Endothelial cell of umbilical vein (primary cell): ENCODE data around the gene RAPGEF4. TPM values are rescaled to one million over a fixed set of nuclear protein-coding genes. Genes with fewer than 3 reads are reported as not detected.

Experiments used
- BruUV-seq: library from RNA; stranded (reverse); fragments of 400-500 nt; replicated peaks from 2 replicates; lab custom pipeline; 2021; lab: Mats Ljungman, UMichigan
- CTCF ChIA-PET: fragments of 300-600, 350-600 bp; sonication (Branson Sonifier 250); formaldehyde crosslinking; loops from one replicate; lab custom pipeline; 2021; ENCODE audit warnings: antibody characterized with exemption, inconsistent platforms; lab: Charles Lee
- POLR2A ChIA-PET: fragments of 300-600, 350-600 bp; sonication (Branson Sonifier 250); formaldehyde crosslinking; loops from one replicate; lab custom pipeline; 2021; ENCODE audit warnings: antibody characterized with exemption, inconsistent platforms; lab: Charles Lee
- DNase-seq: peaks from one replicate; pipeline ENCODE4 v3.0.0-alpha.2; 2011; ENCODE audit warnings: low read depth, low spot score
- FAIRE-seq: peaks from 2 replicates; lab custom pipeline; 2011; peaks lifted over from hg19 to GRCh38; lab: Jason Lieb, UNC
- H2AFZ ChIP-seq: 2 replicates; pipeline ENCODE4 v1.6.0; 2012; ENCODE audit warnings: low read depth, low read length, control low read depth, inconsistent platforms
- H3K27ac ChIP-seq: 2 replicates; pipeline ENCODE4 v1.5.1; 2011; ENCODE audit warnings: low read depth, mild to moderate bottlenecking, control low read depth, low read length, moderate library complexity; ENCODE audit not compliant: insufficient read depth
- H3K27me3 ChIP-seq, 2 experiments: 2 replicates each; pipeline versions ENCODE4 v1.6.0 to v1.6.1; 2011; ENCODE audit warnings: low read length in 2 of 2, mixed read lengths in 1 of 2; ENCODE audit not compliant: control insufficient read depth in 2 of 2, insufficient read depth in 2 of 2
- H3K36me3 ChIP-seq, 2 experiments: 2 replicates in 1 of 2; 3 replicates in 1 of 2; pipeline ENCODE4 v1.5.1; 2011; ENCODE audit warnings: low read length in 2 of 2, mild to moderate bottlenecking in 1 of 2, moderate library complexity in 1 of 2; ENCODE audit not compliant: control insufficient read depth in 2 of 2, insufficient read depth in 2 of 2; ENCODE audit errors: extremely low read depth in 1 of 2
- H3K4me1 ChIP-seq: 3 replicates; pipeline ENCODE4 v1.5.1; 2011; ENCODE audit warnings: mild to moderate bottlenecking, low read length; ENCODE audit not compliant: control insufficient read depth, insufficient read depth; ENCODE audit errors: extremely low read depth
- H3K4me2 ChIP-seq: 2 replicates; pipeline ENCODE4 v1.6.1; 2011; ENCODE audit warnings: low read length, control low read depth, mixed read lengths; ENCODE audit not compliant: insufficient read depth
- H3K4me3 ChIP-seq, 3 experiments: fragments of 200-600 bp in 1 of 3; sonication (generic), shearing (Covaris generic) in 1 of 3; replicated peaks in 1 of 3; 2 replicates each; pipeline ENCODE4 v1.5.1; 2011 to 2016; ENCODE audit warnings: control low read depth in 3 of 3, low read length in 3 of 3, mild to moderate bottlenecking in 2 of 3, inconsistent platforms in 1 of 3, low read depth in 1 of 3, moderate library complexity in 1 of 3; ENCODE audit not compliant: insufficient read depth in 1 of 3
- H3K79me2 ChIP-seq: 2 replicates; pipeline ENCODE4 v1.6.0; 2012; ENCODE audit warnings: low read length, inconsistent platforms; ENCODE audit not compliant: control insufficient read depth, insufficient read depth
- H3K9ac ChIP-seq: replicated peaks from 2 replicates; pipeline ENCODE3; 2011; ENCODE audit warnings: low read length, control low read depth; ENCODE audit not compliant: insufficient read depth; ENCODE audit errors: extremely low read depth
- H3K9me1 ChIP-seq: replicated peaks from 3 replicates; pipeline ENCODE4 v1.6.0; 2011; ENCODE audit warnings: mild to moderate bottlenecking, low read length; ENCODE audit not compliant: control insufficient read depth, insufficient read depth; ENCODE audit errors: extremely low read depth
- H3K9me3 ChIP-seq: replicated peaks from 2 replicates; pipeline ENCODE4 v1.5.1; 2012; ENCODE audit warnings: low read length, inconsistent platforms; ENCODE audit not compliant: control insufficient read depth, insufficient read depth
- H4K20me1 ChIP-seq: replicated peaks from 2 replicates; pipeline ENCODE3; 2011; ENCODE audit warnings: mild to moderate bottlenecking, low read length; ENCODE audit not compliant: control insufficient read depth, insufficient read depth; ENCODE audit errors: extremely low read depth
- EZH2 ChIP-seq: IDR thresholded peaks from 2 replicates; pipeline ENCODE4 v1.6.1; 2012; ENCODE audit warnings: borderline replicate concordance, low read depth, mild to moderate bottlenecking, moderate library complexity, low read length, inconsistent platforms; ENCODE audit not compliant: severe bottlenecking
- FOS ChIP-seq: IDR thresholded peaks from 2 replicates; pipeline ENCODE4 v1.6.1; 2011; ENCODE audit warnings: mild to moderate bottlenecking, low read length, moderate library complexity, borderline replicate concordance; ENCODE audit not compliant: insufficient read depth
- GATA2 ChIP-seq: IDR thresholded peaks from 2 replicates; pipeline ENCODE4 v1.7.0; 2011; ENCODE audit warnings: low read depth, mild to moderate bottlenecking, moderate library complexity, mixed read lengths, low read length; ENCODE audit not compliant: insufficient read length, insufficient read depth
- JUN ChIP-seq: IDR thresholded peaks from 2 replicates; pipeline ENCODE4 v1.6.1; 2011; ENCODE audit warnings: borderline replicate concordance, low read depth; ENCODE audit not compliant: insufficient read length, insufficient read depth
- MYC ChIP-seq: IDR thresholded peaks from one replicate; pipeline ENCODE4 v1.6.1; 2011; ENCODE audit warnings: mild to moderate bottlenecking, low read depth, low read length
- POLR2A ChIP-seq: IDR thresholded peaks from 2 replicates; pipeline ENCODE4 v1.6.1; 2012; ENCODE audit warnings: low read depth, mild to moderate bottlenecking, control low read depth, low read length
- POLR2AphosphoS5 ChIP-seq: IDR thresholded peaks from 2 replicates; pipeline ENCODE4 v1.6.1; 2012; ENCODE audit warnings: low read depth, mild to moderate bottlenecking, control low read depth, low read length, moderate library complexity; ENCODE audit not compliant: insufficient read depth
- dilution Hi-C: fragments of 300-500 bp; cut with MboI; formaldehyde crosslinking; loops from one replicate; pipeline ENCODE4 v1.15.0; 2019; ENCODE audit warnings: low sequenced_read_pairs; ENCODE audit not compliant: extremely low pct_ligation_motif_present
- intact Hi-C: fragments of 100-400 bp; cut with micrococcal nuclease; formaldehyde crosslinking; loops from one replicate; pipeline ENCODE4 v1.10.0; 2022
- polyA plus RNA-seq, 4 experiments: library from polyadenylated mRNA; depleted of rRNA in 3 of 4; stranded (reverse) in 3 of 4; unstranded in 1 of 4; fragments of >200 nt; gene quantifications; 2 replicates each; pipeline versions ENCODE4 v1.2.1 to v1.2.3, GENCODE V29; 2011 to 2012; ENCODE audit warnings: missing spikeins in 1 of 4
- total RNA-seq: library from RNA; stranded (reverse); gene quantifications from 2 replicates; pipeline ENCODE4 v1.2.3, GENCODE V29; 2021
- TF ChIP-seq, protein P1 (sequence below), 2 donors: IDR thresholded peaks; 1 replicate in 1 of 2; 2 replicates in 1 of 2; pipeline ENCODE4 v1.5.1; 2011; ENCODE audit warnings: low read length in 2 of 2, mild to moderate bottlenecking in 2 of 2, moderate library complexity in 2 of 2, control low read depth in 1 of 2, inconsistent platforms in 1 of 2, low read depth in 1 of 2; ENCODE audit not compliant: insufficient read depth in 1 of 2; ENCODE audit errors: extremely low read depth in 1 of 2
- TF ChIP-seq, protein P2 (sequence below): IDR thresholded peaks from 2 replicates; pipeline ENCODE4 v1.6.1; 2011; ENCODE audit not compliant: insufficient read depth, insufficient read length

RAPGEF4 gene
- total and polyA plus RNA-seq, 2 donors (not counting 3 experiments of a cell fraction or from before 2014, with no cell fraction given): 7.2 to 9.2 TPM

DNA sequence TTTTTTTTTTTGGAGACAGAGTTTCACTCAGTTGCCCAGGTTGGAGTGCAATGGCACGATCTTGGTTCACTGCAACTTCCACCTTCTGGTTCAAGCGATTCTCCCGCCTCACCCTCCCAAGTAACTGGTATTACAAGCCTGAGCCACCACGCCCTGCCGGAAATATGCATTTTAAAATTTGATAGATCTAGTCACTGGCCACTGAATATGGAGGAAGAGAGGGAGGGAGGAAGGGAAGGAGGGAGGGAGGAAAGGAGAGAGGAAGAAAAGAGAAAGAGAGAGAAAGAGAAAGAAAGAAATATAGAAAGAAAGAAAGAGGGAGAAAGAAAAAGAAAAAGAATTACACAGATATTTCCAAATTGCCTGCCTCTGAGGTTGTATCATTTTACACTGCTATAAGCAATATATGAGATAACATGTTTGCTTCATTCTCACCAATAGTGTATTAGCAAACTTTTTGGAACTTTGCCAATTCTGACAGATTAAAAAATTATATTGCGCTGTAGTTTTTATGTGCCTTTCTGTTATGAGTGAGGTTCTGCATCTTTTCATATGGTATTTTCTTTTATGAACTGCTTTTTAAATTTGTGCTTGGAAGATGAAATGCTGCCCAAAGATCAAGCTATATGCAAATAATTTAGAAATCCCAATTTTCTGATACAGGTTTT lies 178.8 kb downstream of the RAPGEF4 start:
- intact Hi-C loops: no loop called here
- H3K9ac ChIP-seq: no peak overlapping the region
- ChIA-PET CTCF (interaction anchor here (0.6 to 1.7 kb wide), 5 partner anchors 9 to 64 kb away, joined by 3 to 5 read pairs (median 4); no protein-coding TSS in a partner anchor), POLR2A (no interaction called here)
- DNase-seq (no peak), FAIRE-seq (no peak)
- no peaks in the 10 kb centered on the region for H3K79me2 ChIP-seq
- no peaks in the 10 kb centered on the region for H3K4me1 ChIP-seq
- H3K27ac ChIP-seq: no peak overlapping the region
- TF ChIP-seq MYC: no peak
- no peak for TF ChIP-seq EZH2
- TF ChIP-seq JUN: no peak
- TF ChIP-seq POLR2A: no peak
- TF ChIP-seq GATA2: no peak
- TF ChIP-seq, protein P1, sequence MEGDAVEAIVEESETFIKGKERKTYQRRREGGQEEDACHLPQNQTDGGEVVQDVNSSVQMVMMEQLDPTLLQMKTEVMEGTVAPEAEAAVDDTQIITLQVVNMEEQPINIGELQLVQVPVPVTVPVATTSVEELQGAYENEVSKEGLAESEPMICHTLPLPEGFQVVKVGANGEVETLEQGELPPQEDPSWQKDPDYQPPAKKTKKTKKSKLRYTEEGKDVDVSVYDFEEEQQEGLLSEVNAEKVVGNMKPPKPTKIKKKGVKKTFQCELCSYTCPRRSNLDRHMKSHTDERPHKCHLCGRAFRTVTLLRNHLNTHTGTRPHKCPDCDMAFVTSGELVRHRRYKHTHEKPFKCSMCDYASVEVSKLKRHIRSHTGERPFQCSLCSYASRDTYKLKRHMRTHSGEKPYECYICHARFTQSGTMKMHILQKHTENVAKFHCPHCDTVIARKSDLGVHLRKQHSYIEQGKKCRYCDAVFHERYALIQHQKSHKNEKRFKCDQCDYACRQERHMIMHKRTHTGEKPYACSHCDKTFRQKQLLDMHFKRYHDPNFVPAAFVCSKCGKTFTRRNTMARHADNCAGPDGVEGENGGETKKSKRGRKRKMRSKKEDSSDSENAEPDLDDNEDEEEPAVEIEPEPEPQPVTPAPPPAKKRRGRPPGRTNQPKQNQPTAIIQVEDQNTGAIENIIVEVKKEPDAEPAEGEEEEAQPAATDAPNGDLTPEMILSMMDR (IDR thresholded peaks at IDR 0.05; ENCODE audit: extremely low read depth in 1 of 2, insufficient read depth in 1 of 2, low read depth in 1 of 2, low read length in 2 of 2): no peak
- TF ChIP-seq FOS: no peak
- TF ChIP-seq, protein P2, sequence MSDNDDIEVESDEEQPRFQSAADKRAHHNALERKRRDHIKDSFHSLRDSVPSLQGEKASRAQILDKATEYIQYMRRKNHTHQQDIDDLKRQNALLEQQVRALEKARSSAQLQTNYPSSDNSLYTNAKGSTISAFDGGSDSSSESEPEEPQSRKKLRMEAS: no peak
- TF ChIP-seq POLR2AphosphoS5: no peak
- H3K4me2 ChIP-seq: no peak overlapping the region
- no peaks in the 10 kb centered on the region for H3K27me3 ChIP-seq
- H3K9me3 ChIP-seq: no peaks in the 10 kb centered on the region
- H3K36me3 ChIP-seq: no peaks in the 10 kb centered on the region
- no peak overlapping the region for H3K4me3 ChIP-seq
- no peaks in the 10 kb centered on the region for H4K20me1 ChIP-seq
- H3K9me1 ChIP-seq: no peaks in the 10 kb centered on the region
- no TSS peak for BruUV-seq
- dilution Hi-C loops: no loop called here
- H2AFZ ChIP-seq: no peak overlapping the region
